ENCODE measurements around the gene FCGBP. TPM values are rescaled to one million over a fixed set of nuclear protein-coding genes. Genes with fewer than 3 reads are reported as not detected.

FCGBP gene
- total RNA-seq, 2 donors from 2014 or later: 120 to 142 TPM

DNA sequence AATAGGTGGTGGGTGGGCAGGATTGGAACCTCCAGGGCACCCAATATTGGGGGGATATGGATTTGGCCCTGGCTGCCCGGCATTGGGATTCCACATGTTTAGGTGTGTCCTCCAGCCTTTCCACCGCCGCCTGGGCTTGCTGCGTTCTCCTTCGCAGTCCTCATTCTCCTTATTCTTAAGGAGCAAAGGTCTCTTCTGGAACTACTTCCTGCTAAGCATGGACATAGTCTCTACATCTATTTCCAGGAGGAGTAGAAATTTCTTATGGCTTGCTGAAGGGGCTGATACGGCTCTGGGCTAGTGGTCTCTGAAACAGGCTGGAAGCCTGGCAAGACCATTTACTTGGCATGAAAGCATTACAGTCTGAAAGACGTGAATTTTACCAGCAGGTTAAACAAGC, 9.2 kb upstream of the FCGBP start:
- DNase-seq (ENCODE audit: low spot score): no peak
- no peaks in the 10 kb centered on the region for H3K4me1 ChIP-seq (ENCODE audit: control insufficient read depth in 1 of 2, low read depth in 2 of 2)
- no peaks in the 10 kb centered on the region for H3K27me3 ChIP-seq (replicated peaks; ENCODE audit: insufficient read depth)
- no peaks in the 10 kb centered on the region for H3K36me3 ChIP-seq
- H3K4me3 ChIP-seq: no peak overlapping the region
- no peak for ATAC-seq (ENCODE audit: insufficient number of reproducible peaks, low FRiP score, low read depth)
- H3K27ac ChIP-seq: no peak overlapping the region
- H3K9me3 ChIP-seq: peaks cover 8% of the 10 kb centered on the region
- TF ChIP-seq, protein P1, sequence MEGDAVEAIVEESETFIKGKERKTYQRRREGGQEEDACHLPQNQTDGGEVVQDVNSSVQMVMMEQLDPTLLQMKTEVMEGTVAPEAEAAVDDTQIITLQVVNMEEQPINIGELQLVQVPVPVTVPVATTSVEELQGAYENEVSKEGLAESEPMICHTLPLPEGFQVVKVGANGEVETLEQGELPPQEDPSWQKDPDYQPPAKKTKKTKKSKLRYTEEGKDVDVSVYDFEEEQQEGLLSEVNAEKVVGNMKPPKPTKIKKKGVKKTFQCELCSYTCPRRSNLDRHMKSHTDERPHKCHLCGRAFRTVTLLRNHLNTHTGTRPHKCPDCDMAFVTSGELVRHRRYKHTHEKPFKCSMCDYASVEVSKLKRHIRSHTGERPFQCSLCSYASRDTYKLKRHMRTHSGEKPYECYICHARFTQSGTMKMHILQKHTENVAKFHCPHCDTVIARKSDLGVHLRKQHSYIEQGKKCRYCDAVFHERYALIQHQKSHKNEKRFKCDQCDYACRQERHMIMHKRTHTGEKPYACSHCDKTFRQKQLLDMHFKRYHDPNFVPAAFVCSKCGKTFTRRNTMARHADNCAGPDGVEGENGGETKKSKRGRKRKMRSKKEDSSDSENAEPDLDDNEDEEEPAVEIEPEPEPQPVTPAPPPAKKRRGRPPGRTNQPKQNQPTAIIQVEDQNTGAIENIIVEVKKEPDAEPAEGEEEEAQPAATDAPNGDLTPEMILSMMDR (IDR thresholded peaks at IDR 0.05): no peak

DNA sequence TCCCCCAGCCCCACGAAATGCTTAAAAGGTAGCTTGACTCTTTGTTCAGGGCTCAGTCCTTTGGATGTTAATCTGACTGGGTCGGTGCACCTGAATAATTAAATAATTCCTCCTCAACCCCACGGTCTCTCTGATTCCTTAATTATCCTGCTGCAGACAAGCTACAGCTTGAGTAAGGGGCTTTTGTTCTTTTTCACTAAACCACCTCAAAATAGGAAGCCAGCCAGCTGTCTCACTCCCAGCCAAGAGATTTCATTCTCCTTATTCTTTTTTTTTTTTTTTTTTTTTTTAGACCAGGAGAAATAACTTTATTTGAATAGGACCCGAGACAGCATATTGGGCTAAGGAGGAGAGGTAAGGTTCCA, 7.9 kb upstream of the FCGBP start:
- Histone ChIP-seq H3K4me3 (no peak overlapping the region), H3K36me3 (no peaks in the 10 kb centered on the region), H3K9me3 (peaks cover 8% of the 10 kb centered on the region), H3K27me3 (replicated peaks; ENCODE audit: insufficient read depth) (no peaks in the 10 kb centered on the region), H3K4me1 (ENCODE audit: control insufficient read depth in 1 of 2, low read depth in 2 of 2) (no peaks in the 10 kb centered on the region), H3K27ac (no peak overlapping the region)
- TF ChIP-seq, protein P1 (IDR thresholded peaks at IDR 0.05): no peak
- DNase-seq (ENCODE audit: low spot score) (no peak), ATAC-seq (ENCODE audit: insufficient number of reproducible peaks, low FRiP score, low read depth) (no peak)

DNA sequence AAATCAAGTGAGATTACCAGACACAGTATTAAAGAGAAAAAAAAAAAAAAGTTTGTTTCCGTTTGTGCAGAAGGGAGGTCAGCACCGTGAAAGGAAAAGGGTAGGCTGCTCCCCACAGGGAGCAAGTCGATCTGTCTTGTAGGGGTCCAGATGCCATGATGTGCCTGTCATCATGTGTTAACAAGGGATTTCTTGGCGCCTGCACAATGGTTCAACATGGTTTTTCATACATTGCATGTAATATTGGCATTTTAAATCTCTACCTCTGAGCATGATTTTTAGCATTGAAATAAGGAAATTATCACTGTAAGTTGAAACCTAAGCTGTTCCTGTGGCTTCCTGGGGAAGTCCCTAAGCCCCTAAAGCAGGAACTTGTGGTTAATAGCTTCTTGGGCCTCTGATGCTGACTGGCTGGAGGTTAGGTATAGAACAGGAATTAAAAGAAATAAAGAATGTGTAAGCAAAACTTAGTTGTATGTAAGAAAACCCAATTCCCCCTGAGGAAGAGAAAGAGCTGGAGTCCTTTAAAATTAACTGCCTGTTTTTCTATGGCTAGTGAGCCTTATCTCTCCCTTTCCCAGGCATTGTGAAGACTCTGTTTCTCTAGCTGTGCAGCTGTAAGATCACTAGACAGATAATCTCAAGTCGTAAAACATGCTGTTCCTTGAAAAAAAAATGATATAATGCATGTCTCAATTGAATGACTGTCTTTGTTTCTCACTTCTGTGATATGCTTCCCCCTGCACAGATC, 7.4 kb upstream of the FCGBP start:
- peaks cover 8% of the 10 kb centered on the region for H3K9me3 ChIP-seq
- no peaks in the 10 kb centered on the region for H3K27me3 ChIP-seq (replicated peaks; ENCODE audit: insufficient read depth)
- no peak for DNase-seq (ENCODE audit: low spot score)
- TF ChIP-seq, protein P1 (IDR thresholded peaks at IDR 0.05): no peak
- H3K4me1 ChIP-seq (ENCODE audit: control insufficient read depth in 1 of 2, low read depth in 2 of 2): peaks cover 0 to under 1% of the 10 kb centered on the region in 2 donors
- ATAC-seq (ENCODE audit: insufficient number of reproducible peaks, low FRiP score, low read depth): no peak
- H3K36me3 ChIP-seq: no peaks in the 10 kb centered on the region
- peak overlapping the region; percentile 21 for H3K4me3 ChIP-seq
- no peak overlapping the region for H3K27ac ChIP-seq

DNA sequence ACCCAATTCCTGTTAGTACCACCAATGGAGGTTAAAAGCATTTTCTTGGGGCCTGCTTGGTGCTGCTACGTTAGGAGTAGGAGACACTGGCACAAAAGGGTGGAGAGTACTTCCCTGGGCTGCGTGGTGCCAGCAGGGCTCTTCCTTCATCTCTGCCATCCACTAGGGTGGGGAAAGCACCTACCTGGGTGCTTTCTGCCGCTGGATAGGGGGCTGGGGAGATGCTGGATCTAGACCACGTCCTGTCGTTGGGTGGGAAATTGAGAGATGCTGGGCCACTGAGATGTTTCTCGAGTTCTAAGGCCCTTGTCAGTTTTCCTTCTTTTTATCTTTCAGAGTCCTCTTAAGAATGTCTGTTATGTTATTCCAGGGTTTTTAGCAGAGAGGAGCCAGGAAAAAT, 6.7 kb upstream of the FCGBP start:
- no peaks in the 10 kb centered on the region for H3K27me3 ChIP-seq (replicated peaks; ENCODE audit: insufficient read depth)

DNA sequence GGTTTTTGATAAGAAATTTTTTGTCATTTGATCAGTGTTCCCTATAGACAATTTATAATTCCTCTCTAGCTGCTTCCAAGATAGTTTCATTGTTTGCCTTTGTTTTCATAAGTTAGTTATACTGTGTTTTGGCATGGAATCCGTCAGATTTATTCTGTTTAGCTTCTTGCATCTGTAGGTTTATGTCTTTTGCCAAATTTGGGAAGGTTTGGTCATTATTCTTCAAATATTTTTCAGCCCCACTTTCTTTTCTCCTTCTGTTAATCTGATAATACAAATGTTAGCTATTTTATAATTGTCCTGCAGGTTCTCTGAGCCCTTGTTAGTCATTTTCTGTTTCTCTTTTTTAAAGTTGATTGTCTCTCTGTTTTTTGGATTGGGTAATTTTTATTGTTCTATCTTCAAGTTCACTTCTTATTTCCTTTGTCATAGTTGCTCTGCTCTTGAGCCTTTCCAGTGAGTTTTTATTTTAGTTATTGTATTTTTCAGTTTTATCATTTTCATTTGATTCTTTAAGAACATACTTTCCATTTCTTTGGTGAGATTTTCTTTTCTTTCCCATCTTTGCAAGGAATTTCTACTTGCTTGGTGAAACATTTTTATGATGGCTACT, 5.9 kb upstream of the FCGBP start:
- TF ChIP-seq, protein P1 (IDR thresholded peaks at IDR 0.05): no peak
- Histone ChIP-seq H3K27me3 (replicated peaks; ENCODE audit: insufficient read depth) (no peaks in the 10 kb centered on the region), H3K9me3 (peaks cover 8% of the 10 kb centered on the region), H3K4me1 (ENCODE audit: control insufficient read depth in 1 of 2, low read depth in 2 of 2) (peaks cover 0 to 3% of the 10 kb centered on the region in 2 donors), H3K27ac (no peak overlapping the region), H3K36me3 (no peaks in the 10 kb centered on the region), H3K4me3 (no peak overlapping the region)
- no peak for DNase-seq (ENCODE audit: low spot score)
- ATAC-seq (ENCODE audit: insufficient number of reproducible peaks, low FRiP score, low read depth): no peak

More for the DNA sequence above, 6.7 kb upstream of the FCGBP start:
- DNase-seq (ENCODE audit: low spot score) (no peak), ATAC-seq (ENCODE audit: insufficient number of reproducible peaks, low FRiP score, low read depth) (no peak)
- H3K36me3 ChIP-seq: no peaks in the 10 kb centered on the region
- no peak overlapping the region for H3K4me3 ChIP-seq
- H3K27ac ChIP-seq: no peak overlapping the region
- peaks cover 8% of the 10 kb centered on the region for H3K9me3 ChIP-seq
- TF ChIP-seq, protein P1 (IDR thresholded peaks at IDR 0.05): no peak
- peaks cover 0 to 3% of the 10 kb centered on the region in 2 donors for H3K4me1 ChIP-seq (ENCODE audit: control insufficient read depth in 1 of 2, low read depth in 2 of 2)
